Measurements from ENCODE around the gene PCDHGA6.

The PCDHGA6 gene

DNA sequence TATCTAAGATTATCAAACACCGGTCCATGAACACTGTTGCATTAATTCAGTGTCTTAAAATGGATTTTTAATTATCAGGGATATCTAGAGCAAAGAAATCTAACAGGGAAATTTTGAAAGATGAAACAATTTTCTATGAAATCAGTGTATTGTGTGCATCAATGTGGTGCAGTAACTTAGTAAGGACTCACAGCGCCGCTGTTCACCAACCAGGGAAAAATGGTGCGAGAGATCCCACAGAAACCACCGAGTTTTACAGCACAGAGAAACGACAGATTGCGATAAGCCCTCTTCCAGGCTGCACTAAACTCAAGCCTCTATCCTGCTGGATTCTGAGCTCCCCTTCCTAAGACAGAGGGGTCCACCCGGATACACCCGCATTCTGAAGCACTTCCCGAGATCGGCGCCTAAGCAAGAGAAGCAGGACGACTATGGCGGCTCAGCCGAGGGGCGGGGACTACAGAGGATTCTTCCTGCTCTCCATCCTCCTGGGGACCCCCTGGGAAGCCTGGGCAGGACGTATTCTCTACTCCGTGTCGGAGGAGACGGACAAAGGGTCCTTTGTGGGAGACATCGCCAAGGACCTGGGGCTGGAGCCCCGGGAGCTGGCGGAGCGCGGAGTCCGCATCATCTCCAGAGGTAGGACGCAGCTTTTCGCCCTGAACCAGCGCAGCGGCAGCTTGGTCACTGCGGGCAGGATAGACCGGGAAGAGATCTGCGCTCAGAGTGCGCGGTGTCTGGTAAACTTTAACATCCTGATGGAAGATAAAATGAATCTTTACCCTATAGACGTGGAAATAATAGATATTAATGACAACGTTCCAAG, 9.0 kb downstream of the PCDHGA6 start, which contains the start of gene PCDHGA7:
PCDHGA7 (plus strand) TSS at position 274 of the 826 bp plus-strand sequence; CDS start at position 432, 158 bp downstream.
- H3K4me3 ChIP-seq (ENCODE audit: low read depth, low read length): peak within 1 kb of the TSS; percentile 53
- TF ChIP-seq, protein P1, sequence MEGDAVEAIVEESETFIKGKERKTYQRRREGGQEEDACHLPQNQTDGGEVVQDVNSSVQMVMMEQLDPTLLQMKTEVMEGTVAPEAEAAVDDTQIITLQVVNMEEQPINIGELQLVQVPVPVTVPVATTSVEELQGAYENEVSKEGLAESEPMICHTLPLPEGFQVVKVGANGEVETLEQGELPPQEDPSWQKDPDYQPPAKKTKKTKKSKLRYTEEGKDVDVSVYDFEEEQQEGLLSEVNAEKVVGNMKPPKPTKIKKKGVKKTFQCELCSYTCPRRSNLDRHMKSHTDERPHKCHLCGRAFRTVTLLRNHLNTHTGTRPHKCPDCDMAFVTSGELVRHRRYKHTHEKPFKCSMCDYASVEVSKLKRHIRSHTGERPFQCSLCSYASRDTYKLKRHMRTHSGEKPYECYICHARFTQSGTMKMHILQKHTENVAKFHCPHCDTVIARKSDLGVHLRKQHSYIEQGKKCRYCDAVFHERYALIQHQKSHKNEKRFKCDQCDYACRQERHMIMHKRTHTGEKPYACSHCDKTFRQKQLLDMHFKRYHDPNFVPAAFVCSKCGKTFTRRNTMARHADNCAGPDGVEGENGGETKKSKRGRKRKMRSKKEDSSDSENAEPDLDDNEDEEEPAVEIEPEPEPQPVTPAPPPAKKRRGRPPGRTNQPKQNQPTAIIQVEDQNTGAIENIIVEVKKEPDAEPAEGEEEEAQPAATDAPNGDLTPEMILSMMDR (IDR thresholded peaks at IDR 0.05; ENCODE audit: low read depth, low read length): peak; percentile 28; the same call in 1 of the 2 replicates

DNA sequence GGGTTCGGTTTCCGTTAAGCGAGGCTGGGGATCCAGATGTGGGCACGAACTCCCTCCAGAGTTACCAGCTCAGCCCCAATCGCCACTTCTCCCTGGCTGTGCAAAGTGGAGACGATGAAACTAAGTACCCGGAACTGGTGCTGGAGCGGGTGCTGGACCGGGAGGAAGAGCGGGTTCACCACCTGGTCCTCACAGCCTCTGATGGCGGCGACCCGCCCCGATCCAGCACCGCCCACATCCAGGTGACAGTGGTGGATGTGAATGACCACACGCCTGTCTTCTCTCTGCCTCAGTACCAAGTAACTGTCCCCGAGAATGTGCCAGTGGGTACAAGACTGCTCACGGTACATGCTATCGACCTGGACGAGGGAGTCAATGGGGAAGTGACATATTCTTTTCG, 9.7 kb downstream of the PCDHGA6 start:
- no peak overlapping the region for H3K4me3 ChIP-seq (ENCODE audit: low read depth, low read length)
- TF ChIP-seq, protein P1 (IDR thresholded peaks at IDR 0.05; ENCODE audit: low read depth, low read length): no peak

DNA sequence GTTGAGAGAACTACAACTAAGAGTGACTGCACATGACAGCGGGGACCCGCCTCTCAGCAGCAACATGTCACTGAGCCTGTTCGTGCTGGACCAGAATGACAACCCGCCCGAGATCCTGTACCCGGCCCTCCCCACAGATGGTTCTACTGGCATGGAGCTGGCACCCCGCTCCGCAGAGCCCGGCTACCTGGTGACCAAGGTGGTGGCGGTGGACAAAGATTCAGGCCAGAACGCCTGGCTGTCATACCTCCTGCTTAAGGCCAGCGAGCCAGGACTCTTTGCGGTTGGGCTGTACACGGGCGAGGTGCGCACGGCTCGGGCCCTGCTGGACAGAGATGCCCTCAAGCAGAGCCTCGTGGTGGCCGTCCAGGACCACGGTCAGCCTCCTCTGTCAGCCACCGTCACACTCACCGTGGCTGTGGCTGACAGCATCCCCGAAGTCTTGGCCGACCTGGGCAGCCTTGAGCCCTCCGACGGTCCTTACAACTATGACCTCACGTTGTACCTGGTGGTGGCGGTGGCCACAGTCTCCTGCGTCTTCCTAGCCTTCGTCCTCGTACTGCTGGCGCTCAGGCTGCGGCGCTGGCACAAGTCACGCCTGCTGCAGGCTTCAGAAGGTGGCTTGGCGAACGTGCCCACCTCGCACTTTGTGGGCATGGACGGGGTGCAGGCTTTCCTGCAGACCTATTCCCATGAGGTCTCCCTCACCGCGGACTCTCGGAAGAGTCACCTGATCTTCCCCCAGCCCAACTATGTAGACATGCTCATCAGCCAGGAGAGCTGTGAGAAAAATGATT, 11.0 kb downstream of the PCDHGA6 start:
- no peak overlapping the region for H3K4me3 ChIP-seq (ENCODE audit: low read depth, low read length)
- TF ChIP-seq, protein P1 (IDR thresholded peaks at IDR 0.05; ENCODE audit: low read depth, low read length): no peak

DNA sequence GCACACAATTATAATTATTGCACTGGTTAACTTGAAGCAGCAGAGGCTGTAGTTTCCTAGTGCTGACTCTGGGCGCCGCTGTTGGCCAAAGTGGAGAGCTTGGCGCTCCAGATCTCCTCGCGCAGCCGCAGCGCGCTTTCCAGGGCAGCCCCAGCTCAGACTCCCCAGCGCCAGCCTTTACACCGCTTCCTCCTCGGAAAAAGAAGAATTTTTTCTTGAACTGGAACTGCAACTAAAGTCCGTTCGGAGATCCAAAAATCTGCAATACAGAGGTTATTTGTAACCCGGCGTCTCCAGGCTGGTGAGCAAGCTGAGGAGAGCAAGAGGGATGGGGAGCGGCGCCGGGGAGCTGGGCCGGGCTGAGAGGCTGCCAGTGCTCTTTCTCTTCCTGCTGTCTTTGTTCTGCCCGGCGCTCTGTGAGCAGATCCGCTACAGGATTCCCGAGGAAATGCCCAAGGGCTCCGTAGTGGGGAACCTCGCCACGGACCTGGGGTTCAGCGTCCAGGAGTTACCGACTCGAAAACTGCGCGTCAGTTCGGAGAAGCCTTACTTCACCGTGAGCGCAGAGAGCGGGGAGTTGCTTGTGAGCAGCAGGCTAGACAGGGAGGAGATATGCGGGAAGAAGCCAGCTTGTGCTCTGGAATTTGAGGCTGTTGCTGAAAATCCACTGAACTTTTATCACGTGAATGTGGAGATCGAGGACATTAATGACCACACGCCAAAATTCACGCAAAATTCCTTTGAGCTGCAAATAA, 14.0 kb downstream of the PCDHGA6 start, which contains the start of gene PCDHGB4:
PCDHGB4 (plus strand) TSS at position 142 of the 755 bp plus-strand sequence; CDS start at position 329, 187 bp downstream.
- TF ChIP-seq, protein P1 (IDR thresholded peaks at IDR 0.05; ENCODE audit: low read depth, low read length): peak; percentile 48
- peak within 1 kb of the TSS; percentile 41 for H3K4me3 ChIP-seq (ENCODE audit: low read depth, low read length)

DNA sequence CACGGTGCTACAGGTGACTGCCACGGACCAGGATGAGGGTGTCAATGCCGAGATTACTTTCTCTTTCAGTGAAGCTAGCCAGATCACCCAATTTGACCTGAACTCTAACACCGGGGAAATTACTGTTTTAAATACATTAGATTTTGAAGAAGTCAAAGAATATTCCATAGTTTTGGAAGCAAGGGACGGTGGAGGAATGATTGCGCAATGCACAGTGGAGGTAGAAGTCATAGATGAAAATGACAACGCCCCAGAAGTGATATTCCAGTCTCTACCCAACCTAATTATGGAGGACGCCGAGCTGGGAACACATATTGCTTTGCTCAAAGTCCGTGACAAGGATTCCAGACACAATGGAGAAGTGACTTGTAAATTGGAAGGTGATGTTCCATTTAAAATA, 15.0 kb downstream of the PCDHGA6 start:
- TF ChIP-seq, protein P1 (IDR thresholded peaks at IDR 0.05; ENCODE audit: low read depth, low read length): no peak
- H3K4me3 ChIP-seq (ENCODE audit: low read depth, low read length): no peak overlapping the region

DNA sequence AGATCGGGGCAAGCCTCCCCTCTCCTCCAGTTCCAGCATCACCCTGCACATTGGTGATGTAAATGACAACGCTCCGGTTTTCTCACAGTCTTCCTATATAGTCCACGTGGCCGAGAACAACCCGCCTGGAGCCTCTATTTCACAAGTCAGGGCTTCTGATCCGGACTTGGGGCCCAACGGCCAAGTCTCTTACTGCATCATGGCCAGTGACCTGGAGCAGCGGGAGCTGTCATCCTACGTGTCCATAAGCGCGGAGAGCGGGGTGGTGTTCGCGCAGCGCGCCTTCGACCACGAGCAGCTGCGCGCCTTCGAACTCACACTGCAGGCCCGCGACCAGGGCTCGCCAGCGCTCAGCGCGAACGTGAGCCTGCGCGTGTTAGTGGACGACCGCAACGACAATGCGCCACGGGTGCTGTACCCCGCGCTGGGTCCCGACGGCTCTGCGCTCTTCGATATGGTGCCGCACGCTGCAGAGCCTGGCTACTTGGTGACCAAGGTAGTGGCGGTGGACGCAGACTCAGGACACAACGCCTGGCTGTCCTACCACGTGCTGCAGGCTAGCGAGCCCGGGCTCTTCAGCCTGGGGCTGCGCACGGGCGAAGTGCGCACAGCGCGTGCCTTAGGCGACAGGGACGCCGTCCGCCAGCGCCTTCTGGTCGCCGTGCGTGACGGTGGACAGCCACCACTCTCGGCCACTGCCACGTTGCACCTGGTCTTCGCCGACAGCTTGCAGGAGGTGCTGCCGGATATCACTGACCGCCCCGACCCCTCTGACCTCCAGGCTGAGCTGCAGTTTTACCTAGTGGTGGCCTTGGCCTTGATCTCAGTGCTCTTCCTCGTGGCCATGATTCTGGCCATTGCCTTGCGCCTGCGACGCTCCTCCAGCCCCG, 15.7 kb downstream of the PCDHGA6 start:
- H3K4me3 ChIP-seq (ENCODE audit: low read depth, low read length): no peak overlapping the region
- TF ChIP-seq, protein P1 (IDR thresholded peaks at IDR 0.05; ENCODE audit: low read depth, low read length): no peak
